HG03354 (cell line): ENCODE data around the gene SND1.
A peak's percentile ranks its signal among the peaks of the same experiment; 100 is the strongest.

ENCODE experiments used
- ATAC-seq: cut with Tn5 transposase; IDR thresholded peaks from one replicate; pipeline ENCODE4 v1.9.1; 2021; ENCODE audit warnings: mild to moderate bottlenecking; ENCODE audit not compliant: unreplicated experiment, poor library complexity, severe bottlenecking

The SND1 gene

GRCh38 chr7:127678947-127679346 lies 27.0 kb downstream of the SND1 start:
- ATAC-seq: peak; percentile 82

DNA sequence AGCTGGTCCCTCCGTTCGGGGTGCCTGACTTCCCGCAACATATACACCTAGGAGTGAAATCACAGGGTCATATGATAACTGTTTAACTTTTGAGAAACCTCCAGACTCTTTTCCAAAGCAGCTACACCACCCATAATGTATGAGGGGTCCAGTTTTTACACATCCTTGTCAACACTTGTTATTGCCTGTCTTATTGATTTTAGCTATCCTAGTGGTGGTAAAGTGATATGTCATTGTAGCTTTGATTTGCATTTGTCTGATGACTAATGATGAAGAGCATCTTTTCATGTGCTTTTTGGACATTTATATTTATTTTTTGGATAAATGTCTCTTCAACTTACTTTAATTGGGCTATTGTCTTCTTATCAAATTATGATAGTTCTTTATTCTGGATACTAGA lies 29.0 kb downstream of the SND1 start:
- ATAC-seq: no peak

DNA sequence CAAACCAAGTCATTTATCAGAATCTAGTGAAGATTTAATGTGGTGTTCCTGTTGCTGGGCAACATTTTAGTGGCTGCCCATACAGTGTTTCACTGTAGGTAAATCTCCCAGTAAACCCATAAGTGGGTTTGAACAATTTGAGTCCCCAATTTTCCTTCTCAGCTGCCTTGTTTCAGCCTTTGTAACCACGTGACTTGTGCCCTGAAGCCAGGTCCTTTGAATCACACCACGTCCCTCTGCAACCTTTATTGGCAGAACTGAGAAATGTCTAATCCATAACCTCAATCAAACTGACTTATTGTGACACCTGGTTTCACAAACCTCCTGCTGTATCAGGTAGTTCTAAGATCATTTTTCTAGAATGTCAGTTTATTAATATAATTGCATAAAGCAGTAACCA lies 30.1 kb downstream of the SND1 start:
- ATAC-seq: no peak

- ATAC-seq: peak; percentile 75
Measured at GRCh38 chr7:127683776-127684681, 32.0 kb downstream of the SND1 start.

GRCh38 chr7:127689194-127689772 lies 37.3 kb downstream of the SND1 start:
- ATAC-seq: no peak

GRCh38 chr7:127690337-127690736 lies 38.3 kb downstream of the SND1 start:
- ATAC-seq: no peak

DNA sequence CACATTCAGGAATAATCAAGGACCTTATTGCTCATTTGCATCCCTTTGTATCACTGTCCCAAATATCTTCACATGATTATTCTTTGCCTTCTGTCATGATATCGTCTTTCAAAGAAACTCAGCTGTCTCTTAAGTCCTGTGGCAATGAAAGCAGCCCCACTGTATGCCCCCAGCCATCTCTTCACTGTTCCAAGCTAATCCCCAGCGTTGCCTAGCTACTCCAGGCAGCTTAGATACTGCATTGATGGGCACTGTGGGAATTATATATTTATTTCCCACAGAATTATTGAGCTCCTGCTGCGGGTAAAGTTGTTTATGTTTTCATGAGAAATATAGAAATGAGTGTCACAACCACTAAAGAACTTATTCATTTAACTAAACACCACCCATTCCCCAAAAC lies 38.8 kb downstream of the SND1 start:
- ATAC-seq: no peak

- peak; percentile 61 for ATAC-seq
Measured at GRCh38 chr7:127692200-127692599, 40.2 kb downstream of the SND1 start.

GRCh38 chr7:127699853-127700252 lies 47.9 kb downstream of the SND1 start:
- no peak for ATAC-seq

- ATAC-seq: no peak
Measured at GRCh38 chr7:127702052-127702652, 50.2 kb downstream of the SND1 start.

DNA sequence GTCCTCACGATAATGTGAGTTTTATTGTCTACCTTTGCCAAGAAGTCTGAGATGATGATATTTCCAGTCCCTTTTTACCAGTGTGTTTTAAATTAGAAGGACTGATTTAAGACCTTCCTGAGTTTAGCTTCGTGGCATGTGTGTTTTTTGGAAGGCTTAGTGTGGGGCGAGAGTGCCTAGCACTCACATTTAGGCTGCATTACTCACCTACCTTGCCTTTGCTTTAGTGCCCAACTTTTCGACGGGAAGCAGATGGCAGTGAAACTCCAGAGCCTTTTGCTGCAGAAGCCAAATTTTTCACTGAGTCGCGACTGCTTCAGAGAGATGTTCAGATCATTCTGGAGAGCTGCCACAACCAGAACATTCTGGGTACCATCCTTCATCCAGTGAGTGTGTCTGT lies 50.9 kb downstream of the SND1 start:
- no peak for ATAC-seq

DNA sequence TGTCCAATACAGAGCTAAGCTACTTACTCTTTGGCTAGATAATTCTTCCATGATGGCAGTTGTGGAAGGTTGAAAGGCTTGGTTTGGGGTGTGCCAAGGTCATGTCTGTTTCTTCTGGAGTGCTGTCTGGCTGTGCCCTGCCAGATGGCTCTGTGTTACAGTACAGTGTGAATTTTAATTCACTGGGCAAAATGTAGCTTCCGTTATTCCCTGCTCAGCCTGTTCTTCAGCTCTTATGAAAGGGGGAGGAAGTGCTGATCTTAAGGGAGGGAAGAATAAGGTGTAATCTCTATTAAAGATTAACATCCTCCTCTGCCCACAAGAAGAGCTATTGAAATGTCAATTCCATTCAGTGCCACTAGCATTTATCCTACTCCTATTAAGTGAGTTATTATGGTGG lies 52.2 kb downstream of the SND1 start:
- no peak for ATAC-seq

DNA sequence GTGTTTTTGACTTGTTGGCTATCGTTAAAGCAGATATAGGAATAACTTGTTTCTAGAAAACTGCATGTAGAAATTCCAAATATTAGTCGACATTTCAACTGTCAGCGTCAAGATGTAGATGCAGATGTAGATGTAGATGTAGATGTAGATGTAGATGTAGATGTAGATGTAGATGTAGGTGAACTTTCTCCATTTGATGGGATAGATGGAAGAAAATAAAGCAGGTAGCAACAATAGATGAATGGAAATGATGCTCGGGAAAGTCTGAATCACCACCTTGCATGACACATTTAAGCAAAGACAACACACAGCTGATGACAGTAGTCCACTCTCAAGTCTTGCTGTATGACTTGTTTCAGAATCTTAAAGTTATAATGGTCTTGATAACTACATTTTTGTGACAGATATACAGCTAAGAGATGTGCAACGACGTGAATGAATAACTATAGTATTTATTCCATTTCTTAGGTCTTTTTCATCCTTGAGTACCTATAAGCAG lies 53.5 kb downstream of the SND1 start:
- ATAC-seq: no peak

DNA sequence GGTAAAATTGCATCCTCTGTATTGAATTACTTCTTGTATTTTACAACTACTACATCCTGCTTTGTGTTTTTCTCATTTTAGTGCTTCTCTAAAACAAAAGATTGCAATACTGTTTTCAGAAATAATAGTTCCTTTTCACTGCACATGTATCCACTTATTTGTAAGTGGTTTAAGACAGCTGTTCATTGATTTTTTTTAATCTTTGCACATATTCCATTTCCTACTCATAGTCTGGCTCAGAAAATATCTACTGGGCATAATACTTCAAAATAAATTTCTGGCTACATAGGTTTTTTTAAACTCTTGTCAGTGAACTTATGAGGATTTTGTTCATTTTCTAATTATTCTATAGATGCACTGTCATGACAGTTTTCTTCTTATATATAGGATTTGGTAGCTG lies 54.8 kb downstream of the SND1 start:
- no peak for ATAC-seq

- ATAC-seq: no peak
Measured at GRCh38 chr7:127708201-127708600, 56.2 kb downstream of the SND1 start.

GRCh38 chr7:127708788-127709187 lies 56.8 kb downstream of the SND1 start:
- ATAC-seq: peak; percentile 87

DNA sequence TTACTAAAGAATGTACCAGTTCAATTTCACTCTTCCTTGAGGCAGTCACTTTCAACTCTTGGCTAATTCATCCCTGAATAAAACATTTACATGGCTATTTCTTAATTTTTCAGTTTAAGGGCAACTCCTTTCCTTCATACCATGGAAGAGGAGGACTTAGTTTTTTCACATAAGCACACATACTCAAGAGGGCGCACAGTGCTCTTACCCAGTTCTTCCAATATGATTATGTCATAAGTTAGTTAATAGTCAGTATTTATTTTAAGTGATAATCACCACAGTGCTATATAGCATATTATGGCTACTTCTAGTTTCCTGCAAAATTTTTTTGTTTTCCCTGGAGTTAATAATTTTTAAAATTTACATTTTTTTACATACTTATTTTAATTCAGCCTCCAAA lies 58.6 kb downstream of the SND1 start:
- ATAC-seq: no peak

- ATAC-seq: no peak
Measured at GRCh38 chr7:127711872-127712271, 59.9 kb downstream of the SND1 start.

DNA sequence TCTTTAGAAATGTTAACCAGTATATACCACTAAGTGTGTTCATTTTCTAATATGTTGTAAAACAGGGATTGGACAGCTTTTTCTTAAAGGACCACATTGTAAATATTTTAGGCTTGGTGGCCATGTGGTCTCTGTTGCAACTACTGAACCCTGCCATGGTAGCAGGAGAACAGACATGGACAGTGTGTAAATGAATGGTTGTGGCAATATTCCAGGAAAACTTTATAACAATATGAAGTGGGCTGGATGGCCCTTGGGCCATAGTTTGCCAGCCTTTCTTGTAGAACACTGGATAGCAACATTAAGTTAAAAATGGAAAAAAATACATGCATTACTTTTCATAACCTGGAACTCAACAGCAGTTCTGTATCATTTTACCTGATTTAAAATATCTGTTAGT lies 61.0 kb downstream of the SND1 start:
- ATAC-seq: no peak

GRCh38 chr7:127713758-127714157 lies 61.8 kb downstream of the SND1 start:
- no peak for ATAC-seq

- ATAC-seq: no peak
Measured at GRCh38 chr7:127715272-127715671, 63.3 kb downstream of the SND1 start.
